GM21447 (cell line): ENCODE data around the gene SOCS7.

Source experiments
- ATAC-seq: cut with Tn5 transposase; IDR thresholded peaks from one replicate; pipeline ENCODE4 v1.9.1; 2021; ENCODE audit not compliant: unreplicated experiment

SOCS7 gene

GRCh38 chr17:38351412-38352222 lies at the start of gene SOCS7:
SOCS7 (plus strand) TSS chr17:38351844; CDS start chr17:38352053, 209 bp downstream.
- peak; percentile 75 for ATAC-seq

GRCh38 chr17:38315497-38315896 lies 36.1 kb upstream of the SOCS7 start:
- no peak for ATAC-seq

GRCh38 chr17:38317081-38317480 lies 34.6 kb upstream of the SOCS7 start:
- ATAC-seq, result no peak

GRCh38 chr17:38320482-38320881 lies 31.2 kb upstream of the SOCS7 start:
- ATAC-seq, result no peak

- no peak for ATAC-seq
These were observed 29.4 kb upstream of the SOCS7 start for GRCh38 chr17:38322156-38322779.

GRCh38 chr17:38322897-38323296 lies 28.7 kb upstream of the SOCS7 start:
- no peak for ATAC-seq

GRCh38 chr17:38324141-38324697 lies 27.4 kb upstream of the SOCS7 start:
- ATAC-seq, result no peak

- no peak for ATAC-seq
These were observed 26.9 kb upstream of the SOCS7 start for GRCh38 chr17:38324772-38325171.

GRCh38 chr17:38325221-38325851 lies 26.3 kb upstream of the SOCS7 start:
- no peak for ATAC-seq

GRCh38 chr17:38326996-38327792 lies 24.4 kb upstream of the SOCS7 start:
- ATAC-seq, result no peak

GRCh38 chr17:38327936-38328335 lies 23.7 kb upstream of the SOCS7 start:
- ATAC-seq, result no peak

- ATAC-seq, result no peak
These were observed 23.0 kb upstream of the SOCS7 start for GRCh38 chr17:38328620-38329019.

- no peak for ATAC-seq
These were observed 22.4 kb upstream of the SOCS7 start for GRCh38 chr17:38329284-38329683.

- ATAC-seq, result no peak
These were observed 21.6 kb upstream of the SOCS7 start for GRCh38 chr17:38329808-38330730.

- no peak for ATAC-seq
These were observed 20.7 kb upstream of the SOCS7 start for GRCh38 chr17:38330941-38331411.

- ATAC-seq, result no peak
These were observed 18.9 kb upstream of the SOCS7 start for GRCh38 chr17:38332735-38333134.

- no peak for ATAC-seq
These were observed 17.9 kb upstream of the SOCS7 start for GRCh38 chr17:38333635-38334295.

GRCh38 chr17:38334480-38335364 lies 16.9 kb upstream of the SOCS7 start:
- no peak for ATAC-seq
